Renal cortex interstitium (tissue), 11 donors: Measurements from ENCODE around the gene NAE1. TPM values are rescaled to one million over a fixed set of nuclear protein-coding genes. Genes with fewer than 3 reads are reported as not detected.

Source experiments
- DNase-seq, 11 donors: peaks; one replicate each; pipeline ENCODE4 v3.0.0-alpha.2; 2013; ENCODE audit warnings: low read depth in 9 of 11, low spot score in 4 of 11; ENCODE audit errors: extremely low read depth in 1 of 11
- polyA plus RNA-seq, 3 donors: library from polyadenylated mRNA; unstranded; fragments of 120-200 nt; gene quantifications; one replicate each; pipeline ENCODE4 v1.2.1, GENCODE V29; 2013; ENCODE audit not compliant: insufficient read length in 3 of 3

Gene NAE1
- polyA plus RNA-seq, 3 donors, result 78.3 to 99.4 (median 94.8) TPM

DNA sequence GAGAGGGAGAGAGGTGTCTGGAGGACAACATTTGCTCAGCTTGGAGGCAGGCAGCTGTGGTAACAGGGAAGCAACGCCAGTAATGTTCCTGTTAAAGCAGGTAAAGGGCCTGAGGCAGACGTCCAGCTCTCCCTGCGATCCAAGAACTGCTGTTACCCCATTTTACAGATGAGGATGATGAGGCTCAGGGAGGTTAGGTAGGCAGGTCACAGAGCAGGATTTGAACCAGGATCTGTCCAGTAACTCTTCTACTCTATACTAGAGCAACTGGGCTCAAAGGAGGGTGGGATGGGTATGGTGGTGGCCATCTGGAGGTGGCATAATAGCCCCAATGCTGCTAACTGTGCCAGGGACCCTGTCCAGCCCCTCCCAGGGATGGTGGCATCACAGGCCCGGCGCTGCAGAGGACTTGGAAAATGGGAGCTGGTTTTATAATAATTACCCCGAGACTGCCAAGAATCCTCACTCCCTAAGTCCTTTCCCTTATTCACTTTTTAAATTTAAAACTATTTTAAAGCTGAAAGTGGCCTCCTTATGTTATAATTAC is 25.5 kb upstream of the NAE1 start:
- DNase-seq, result no peak

DNA sequence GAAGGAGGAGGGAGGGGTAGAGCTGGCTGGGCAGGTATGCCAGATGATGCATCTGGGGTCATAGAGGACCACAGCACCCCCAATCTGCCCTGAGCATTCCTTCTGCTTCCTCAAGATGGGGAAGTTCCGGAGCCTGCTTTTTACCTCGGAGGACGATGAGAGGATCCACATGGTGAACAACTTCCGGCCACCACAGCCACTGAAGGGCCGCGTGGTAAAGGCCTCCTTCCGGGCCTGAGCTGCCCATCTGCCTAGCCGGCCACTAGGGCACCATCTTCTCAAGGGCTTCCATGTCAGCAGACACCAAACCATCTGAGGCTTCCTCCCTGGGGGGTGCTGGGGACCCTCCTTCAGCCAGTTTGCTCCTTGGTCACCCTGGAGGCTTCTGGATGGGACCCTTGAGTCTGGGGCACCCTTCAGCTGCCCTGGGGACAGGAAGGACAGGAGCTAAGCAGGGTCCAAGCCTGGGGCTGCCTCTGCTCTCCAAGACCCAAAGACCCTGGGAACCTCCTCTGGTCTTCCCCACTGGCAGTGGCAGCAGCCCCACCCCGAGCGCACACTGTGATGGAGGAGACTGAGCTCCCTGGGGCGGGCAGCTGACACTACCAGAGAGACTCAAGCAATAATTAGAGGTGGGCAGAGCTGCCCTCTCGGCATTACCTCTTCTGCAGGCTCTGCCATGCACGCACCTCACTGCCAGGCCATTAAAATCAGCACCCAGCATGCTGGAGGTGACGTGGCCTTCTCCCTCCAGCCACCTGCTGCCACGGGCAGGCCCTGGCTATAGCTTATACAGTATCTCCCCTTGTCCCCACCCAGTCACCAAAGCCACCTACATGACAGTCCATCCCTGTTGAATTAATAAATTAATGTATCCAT is 22.7 kb upstream of the NAE1 start:
- DNase-seq, result no peak

DNA sequence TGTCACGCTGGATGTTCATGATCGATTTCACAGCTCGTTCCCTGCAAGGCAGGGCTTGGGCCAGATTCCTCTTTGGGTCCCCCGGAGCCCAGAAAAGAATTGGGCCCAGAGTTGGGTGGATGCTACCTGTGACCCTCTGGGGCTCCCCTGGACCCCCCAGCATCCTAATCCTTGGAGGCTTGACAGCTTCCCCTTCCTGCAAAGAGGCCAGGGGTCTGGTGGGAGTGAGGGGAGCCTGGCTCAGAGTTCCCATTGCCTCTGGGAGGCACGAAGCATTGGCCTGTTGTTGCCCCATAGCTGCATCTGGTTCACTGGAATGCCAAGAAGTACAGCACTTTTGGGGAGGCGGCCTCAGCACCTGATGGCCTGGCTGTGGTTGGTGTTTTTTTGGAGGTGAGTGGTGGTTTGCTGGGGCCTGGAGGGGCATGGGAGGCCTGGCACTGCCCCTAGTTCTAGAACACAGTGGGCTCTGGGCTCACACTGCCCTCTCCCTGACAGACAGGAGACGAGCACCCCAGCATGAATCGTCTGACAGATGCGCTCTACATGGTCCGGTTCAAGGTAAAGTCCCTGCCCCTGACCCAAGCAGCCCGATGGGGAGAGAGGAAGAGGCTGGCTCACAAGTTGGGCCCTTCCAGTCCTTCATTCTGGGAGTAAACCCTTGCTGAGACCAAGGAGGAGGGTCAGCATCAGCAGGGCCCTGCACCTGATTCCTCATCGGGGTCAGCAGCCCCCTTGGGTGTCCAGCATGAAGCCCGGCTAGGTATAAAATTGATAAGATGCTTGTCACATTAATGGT is 20.6 kb upstream of the NAE1 start:
- DNase-seq, result no peak

DNA sequence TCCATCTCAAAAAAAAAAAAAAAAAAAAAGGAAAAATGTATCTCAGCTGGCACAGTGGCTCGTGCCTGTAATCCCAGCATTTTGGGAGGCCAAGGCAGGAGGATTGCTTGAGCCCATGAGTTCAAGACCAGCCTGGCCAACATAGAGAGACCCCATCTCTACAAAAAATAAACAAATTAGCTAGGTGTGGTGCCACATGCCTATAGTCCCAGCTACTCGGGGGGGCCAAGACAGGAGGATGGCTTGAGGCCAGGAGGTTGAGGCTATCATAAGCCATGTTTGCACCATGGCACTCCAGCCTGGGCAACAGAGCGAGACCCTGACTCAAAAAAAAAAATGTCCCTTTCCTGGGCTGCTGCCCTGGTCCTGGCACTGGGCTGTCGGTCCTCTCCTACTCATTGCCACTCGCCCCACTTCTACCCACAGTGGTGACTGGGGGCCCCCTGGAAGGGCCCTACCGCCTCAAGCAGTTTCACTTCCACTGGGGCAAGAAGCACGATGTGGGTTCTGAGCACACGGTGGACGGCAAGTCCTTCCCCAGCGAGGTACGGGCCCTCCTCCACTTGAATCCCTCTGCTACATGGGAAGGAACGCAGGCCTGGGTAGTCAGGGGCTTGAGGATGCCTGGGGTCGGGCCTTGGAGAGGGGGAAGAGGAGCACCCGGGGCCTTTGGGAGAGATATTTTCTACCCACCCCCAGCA is 19.5 kb upstream of the NAE1 start:
- no peak for DNase-seq

DNA sequence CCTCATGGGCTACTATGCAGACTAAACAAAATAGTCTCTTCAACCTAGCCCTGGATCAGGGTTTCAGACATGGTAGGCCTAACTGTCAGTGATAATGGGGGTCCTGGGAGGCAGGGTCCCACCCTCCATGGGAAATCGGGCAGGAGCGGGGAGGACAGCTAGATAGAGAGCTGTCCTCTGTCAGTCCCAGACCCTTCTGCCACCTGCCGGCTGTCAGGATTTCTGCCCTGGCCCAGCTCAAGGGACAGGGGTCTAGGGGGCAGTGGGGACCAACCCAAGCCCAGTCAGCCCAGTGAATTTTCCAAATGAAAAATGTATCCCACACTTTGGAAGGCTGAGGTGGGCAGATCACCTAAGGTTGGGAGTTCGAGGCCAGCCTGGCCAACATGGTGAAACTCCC is 18.8 kb upstream of the NAE1 start:
- no peak for DNase-seq

DNA sequence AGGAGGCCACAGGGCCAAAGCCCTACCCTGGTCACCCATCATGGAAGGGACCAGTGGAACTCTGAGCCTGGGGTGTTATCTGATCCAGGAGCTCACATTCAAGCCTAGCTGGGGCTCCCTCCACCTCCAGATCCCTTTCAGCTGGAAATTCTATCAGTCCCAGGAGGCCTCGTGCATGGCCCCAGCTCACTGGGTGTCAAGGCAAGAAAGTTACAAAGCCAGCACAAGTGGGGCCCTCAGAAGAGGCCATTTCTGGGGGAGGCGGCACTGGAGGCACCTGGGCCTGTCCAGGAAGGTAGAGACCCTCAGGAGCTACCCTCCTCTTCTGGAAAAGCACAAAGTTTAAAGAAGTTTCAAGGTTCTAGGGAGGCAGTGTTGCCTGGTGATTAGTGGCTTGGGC is 18.2 kb upstream of the NAE1 start:
- DNase-seq, result no peak

DNA sequence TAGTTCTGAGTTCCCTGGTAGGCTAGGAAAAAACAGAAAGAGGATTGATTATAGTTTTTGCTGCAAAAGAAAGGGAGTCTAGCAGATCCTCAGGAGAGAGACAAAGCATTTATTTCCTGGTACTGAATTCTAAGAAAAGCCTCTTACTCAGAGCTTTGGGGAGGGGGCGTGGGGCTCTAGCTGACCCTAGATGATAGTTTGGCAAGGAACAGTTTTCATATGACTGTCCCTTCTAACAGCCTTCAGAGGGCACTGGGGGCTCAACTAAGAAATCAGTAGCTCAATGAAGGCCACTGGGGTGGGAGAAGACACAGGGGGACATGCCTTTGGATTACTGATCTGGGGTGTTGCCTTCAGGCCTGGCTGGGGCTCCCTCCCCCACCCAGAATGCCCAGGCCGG is 17.4 kb upstream of the NAE1 start:
- DNase-seq, result no peak

DNA sequence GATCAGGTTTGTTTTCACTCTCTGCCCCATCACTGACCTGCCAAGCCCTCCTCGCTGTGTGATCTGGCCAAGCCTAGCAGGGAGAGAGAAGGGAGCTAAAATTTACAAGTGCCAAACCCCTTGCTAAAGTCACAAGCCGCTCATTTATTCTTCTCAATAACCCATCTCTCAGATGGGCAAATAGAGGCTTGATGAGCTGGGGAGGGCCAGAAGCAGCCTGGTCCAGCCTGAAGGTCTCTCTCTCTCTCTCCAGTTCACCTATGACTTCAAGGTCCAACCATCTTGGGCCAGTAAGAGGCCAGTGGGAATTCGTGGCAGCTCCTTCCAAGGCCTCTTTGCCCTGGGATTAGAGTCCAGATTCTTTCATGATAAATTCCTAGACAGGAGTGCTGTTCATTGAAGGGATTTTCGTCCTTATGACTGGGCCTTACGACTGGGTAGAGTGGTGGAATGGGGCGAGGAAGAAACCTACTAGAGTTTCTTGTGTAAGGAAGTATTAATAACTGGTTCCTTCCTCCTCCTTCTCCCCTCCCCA is 16.8 kb upstream of the NAE1 start:
- no peak for DNase-seq

DNA sequence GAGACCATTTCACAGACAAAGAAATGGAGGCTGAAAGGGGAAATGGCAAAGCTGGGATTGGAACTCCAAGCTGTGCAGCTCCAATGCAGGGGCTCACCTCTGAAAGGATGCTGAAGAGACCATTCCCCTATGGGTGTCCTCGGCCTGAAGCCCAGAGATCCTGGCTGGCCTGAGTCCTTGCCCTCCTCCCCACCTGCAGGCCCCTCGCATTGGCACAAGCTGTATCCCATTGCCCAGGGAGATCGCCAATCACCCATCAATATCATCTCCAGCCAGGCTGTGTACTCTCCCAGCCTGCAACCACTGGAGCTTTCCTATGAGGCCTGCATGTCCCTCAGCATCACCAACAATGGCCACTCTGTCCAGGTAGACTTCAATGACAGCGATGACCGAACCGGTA is 16.1 kb upstream of the NAE1 start:
- no peak for DNase-seq

DNA sequence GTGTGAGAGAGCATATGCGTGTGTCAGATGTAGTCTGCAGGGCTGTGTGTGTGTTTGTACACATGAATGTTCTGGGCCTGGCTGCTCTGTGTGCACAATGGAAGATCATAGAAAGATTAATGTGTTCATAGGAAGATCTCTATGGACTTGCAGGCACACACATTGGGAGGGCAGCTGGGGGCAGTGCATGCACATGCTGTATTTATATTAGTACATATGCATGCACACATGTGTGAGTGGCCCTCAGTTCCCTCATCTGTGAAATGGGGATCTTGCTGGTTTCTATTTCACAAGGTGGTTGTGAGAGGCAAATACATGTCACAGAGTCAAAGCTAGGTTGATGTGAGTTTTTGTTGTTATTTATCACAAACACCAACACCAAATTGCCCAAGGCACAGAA is 15.5 kb upstream of the NAE1 start:
- no peak for DNase-seq

DNA sequence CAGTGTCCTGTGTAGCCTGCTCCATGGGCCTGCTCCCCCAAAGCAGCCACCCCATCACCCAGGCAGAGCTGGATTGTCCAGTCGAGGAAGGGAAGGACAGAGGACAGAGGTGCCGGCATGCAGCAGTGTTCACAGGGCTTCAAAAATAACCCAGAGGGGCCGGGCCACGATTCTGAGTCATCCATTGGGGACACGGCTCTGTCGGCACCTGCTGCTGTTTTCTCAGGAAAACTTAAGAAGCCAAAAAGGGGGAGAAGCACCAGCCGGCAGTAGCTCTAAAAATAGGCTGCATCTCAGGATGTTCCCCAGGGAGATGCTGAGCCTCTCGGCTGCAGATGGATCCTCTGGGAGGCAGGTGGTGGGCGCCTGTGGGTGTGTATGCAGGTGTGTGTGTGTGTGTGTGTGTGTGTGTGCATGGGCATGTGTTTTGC is 15.0 kb upstream of the NAE1 start:
- DNase-seq, result no peak

DNA sequence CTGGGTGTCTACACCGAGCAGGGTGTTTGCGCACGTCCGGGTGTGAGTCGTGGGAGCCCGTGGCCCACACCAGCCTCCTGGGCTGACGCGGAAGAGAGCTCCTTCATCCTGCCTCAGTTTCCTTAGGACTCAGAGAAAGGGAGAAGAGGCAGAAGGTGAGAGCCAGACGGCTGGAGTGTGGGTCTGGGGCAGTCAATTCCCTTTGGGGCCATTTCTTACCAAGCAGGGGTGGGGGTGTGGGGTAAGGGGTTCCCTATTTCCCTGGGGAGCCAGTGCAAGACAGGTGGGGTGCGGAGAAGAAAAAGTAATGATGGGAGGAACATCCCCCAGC is 14.3 kb upstream of the NAE1 start:
- DNase-seq, result no peak

DNA sequence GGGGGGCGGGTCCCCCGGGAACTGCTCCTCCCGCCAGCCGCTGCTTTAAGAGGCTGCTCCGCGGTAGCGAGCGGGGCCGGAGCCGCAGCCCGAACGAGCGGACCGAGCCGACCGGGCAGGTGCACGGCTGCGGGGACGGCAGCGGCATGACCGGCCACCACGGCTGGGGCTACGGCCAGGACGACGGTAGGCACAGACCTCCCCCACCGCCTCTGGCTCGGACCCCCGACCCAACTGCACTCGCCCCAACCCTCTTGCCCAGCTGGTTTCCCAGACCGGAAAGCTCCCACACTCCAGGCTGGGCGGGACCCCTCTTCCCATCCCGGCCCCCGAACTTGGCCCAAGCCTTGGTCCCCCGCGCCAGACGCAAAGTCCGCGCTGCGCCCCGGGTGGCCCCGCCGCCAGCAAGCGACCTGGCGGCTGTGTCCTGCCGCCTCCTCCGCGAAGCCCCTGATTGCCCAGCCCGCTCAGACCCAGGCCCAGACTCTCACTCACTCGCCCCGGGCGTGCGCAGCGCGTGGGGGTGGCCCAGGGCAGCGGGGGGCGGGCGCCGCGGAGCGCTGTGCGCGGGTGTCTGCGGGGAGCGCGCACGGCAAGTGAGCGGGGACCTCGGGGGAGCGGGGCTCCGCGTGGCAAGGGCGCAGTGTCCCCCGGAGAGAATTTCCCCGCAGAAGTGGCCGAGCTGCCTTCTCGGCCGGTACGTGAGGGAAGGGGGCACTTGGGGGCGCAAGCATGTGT is 13.7 kb upstream of the NAE1 start, which contains the start of gene CA7:
Gene CA7, plus strand, starts transcription at position 73 of the 738 bp plus-strand sequence. Its CDS starts 74 bp downstream, at position 147.
- DNase-seq, result no peak

DNA sequence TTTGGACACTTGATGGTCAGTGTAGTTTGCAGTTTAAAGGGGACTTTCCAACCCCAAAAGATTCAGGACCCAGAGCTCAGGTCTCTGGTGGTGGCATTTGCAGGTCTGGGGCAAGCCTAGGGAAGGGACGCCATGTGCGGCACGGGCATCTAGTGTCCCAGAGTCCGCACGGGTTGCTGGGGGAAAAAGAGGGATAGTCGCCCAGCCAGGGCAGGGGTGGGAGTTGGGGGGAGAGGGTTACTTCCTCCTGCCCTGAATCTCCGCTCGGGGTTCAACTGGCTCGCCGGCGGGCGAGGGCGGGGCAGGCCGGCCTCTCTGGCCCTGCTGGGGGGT is 13.2 kb upstream of the NAE1 start:
- no peak for DNase-seq

DNA sequence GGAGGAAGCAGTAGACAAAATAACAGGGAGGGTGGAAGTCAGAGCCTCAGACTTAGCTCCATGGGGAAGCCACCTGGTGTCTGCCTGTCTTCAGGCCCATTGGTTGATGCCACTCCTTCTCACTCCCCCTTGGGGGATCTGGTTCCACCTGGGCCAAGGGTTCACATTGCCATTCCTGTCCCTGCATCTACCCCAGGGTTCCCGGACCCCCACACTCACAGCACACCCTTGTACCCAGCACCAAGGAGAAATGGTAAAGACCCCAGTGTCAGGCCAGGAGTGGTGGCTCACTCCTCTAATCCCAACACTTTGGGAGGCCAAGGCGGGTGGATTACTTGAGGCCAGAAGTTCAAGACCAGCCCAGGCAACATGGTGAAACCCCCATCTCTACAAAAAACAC is 12.4 kb upstream of the NAE1 start:
- no peak for DNase-seq

DNA sequence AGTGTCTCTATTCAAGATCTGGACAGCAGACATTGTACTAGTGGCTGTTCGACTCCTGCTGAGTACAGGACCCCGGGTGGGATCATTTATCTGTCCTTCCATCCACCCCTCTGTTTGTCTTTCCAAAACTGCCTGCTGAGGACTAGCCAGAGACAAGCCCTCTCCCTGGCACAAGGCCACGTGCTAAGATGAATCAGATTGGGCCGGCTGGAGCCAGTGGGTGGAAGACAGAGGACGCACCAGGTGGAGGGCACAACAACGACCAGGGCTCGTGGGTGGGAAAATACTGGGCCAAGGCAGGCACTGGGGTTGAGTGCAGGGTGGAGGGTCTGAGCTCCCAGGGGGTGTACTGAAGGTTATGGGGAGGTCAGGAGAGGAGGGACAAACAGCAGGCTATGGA is 12.0 kb upstream of the NAE1 start:
- DNase-seq, result no peak

DNA sequence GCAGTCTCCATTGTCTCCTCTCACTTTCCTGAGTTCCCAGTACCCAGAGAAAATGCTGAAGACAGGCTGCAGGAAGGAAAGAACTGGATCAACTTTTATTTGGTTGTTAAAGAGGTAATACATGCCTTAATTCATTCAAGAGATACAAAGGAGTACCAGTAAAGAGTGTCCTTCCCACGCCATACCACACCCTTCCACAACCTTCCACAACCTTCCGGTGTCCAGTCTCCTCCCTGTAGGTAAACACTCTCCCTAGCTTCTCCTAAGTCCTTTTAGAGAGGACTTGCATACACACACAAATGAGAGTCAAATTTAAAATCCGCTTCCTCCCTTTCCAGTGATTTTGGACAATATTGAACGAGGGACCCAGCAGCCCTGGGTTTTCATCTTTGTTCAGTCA is 10.6 kb upstream of the NAE1 start:
- DNase-seq, result no peak

DNA sequence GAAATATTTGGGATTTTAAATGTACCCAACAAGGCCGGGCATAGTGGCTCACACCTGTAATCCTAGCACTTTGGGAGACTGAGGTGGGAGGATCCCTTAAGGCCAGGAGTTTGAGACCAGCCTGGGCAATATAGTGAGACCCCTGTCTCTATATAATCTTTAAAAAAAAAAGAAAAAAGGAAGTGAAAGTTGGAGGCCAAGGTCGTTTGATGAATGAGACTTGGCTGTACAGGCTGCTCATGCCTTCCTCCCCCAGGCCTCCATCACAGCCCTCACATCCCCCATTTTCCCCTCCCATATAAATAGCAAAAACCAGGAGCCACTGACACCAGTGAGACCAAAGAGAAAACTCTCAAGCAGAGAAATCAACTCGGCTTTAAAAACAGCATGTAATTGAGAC is 10.1 kb upstream of the NAE1 start:
- DNase-seq, result no peak

DNA sequence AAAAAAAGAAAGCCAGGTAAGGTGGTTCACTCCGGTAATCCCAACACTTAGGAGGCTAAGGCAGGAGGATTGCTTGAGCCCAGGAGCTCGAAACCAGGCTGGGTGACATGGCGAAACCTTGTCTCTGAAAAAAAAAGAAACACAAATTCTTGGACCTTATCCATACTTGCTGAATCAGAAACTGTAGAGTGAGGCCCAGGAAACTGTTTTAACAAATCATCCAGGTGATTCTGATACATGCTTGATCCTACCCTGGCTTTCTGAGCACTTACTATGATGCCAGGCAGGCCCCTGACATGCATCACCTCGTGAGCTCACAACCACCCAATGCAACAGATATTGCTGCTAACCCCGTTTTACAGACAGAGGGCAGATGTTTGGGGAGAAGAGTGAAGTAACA is 4.0 kb upstream of the NAE1 start:
- no peak for DNase-seq
